Body of pancreas (tissue), 4 donors: ENCODE measurements around the gene USP32.

ENCODE experiments used
- POLR2A ChIP-seq, 3 donors: fragments of 450-650 bp; IDR thresholded peaks; one replicate each; pipeline ENCODE4 v1.6.1; 2016; ENCODE audit warnings: antibody characterized with exemption in 3 of 3, mild to moderate bottlenecking in 2 of 3
- TF ChIP-seq, protein P1 (sequence below), 7 experiments: fragments of 450-650 bp in 4 of 7; fragments of 200-600 bp in 3 of 7; sonication (generic) in 3 of 7; IDR thresholded peaks; one replicate each; pipeline ENCODE4 v1.5.1; 2016 to 2019; ENCODE audit warnings: antibody characterized with exemption in 7 of 7

DNA sequence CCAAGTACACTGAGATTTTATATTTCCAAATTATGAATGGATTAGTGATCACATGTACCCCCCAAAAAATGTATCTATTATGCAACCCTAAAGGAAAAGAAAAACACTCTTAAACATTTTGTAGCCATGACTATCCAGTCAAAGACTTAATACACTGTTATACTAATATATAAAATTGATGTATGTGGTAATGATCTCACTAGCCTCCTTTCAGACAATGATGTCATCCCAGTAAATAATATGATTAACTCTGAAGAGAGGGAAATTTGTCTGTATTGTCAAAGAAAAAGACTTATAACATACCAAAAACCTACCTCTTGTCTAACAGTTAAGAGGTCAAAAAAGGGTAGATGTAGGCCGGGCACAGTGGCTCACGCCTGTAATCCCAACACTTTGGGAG lies 80.7 kb downstream of the USP32 start:
- TF ChIP-seq, protein P1, sequence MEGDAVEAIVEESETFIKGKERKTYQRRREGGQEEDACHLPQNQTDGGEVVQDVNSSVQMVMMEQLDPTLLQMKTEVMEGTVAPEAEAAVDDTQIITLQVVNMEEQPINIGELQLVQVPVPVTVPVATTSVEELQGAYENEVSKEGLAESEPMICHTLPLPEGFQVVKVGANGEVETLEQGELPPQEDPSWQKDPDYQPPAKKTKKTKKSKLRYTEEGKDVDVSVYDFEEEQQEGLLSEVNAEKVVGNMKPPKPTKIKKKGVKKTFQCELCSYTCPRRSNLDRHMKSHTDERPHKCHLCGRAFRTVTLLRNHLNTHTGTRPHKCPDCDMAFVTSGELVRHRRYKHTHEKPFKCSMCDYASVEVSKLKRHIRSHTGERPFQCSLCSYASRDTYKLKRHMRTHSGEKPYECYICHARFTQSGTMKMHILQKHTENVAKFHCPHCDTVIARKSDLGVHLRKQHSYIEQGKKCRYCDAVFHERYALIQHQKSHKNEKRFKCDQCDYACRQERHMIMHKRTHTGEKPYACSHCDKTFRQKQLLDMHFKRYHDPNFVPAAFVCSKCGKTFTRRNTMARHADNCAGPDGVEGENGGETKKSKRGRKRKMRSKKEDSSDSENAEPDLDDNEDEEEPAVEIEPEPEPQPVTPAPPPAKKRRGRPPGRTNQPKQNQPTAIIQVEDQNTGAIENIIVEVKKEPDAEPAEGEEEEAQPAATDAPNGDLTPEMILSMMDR (IDR thresholded peaks at IDR 0.05), result no peak
- no peak for TF ChIP-seq POLR2A (IDR thresholded peaks at IDR 0.05)
